HG02798 (cell line): Measurements from ENCODE around the gene RAB6C.
"Not testable (repeated sequence)": the region's sequence is repeated elsewhere in the genome, so short reads cannot be mapped to it uniquely, and the experiment has no call there.

Experiments used
- ATAC-seq: cut with Tn5 transposase; IDR thresholded peaks from one replicate; pipeline ENCODE4 v1.9.1; 2021; ENCODE audit warnings: mild to moderate bottlenecking; ENCODE audit not compliant: unreplicated experiment, poor library complexity

Gene RAB6C

GRCh38 chr2:129992415-129993006 is 13.0 kb downstream of the RAB6C start:
- not testable (repeated sequence) for ATAC-seq

- not testable (repeated sequence) for ATAC-seq
Measured at GRCh38 chr2:129993151-129993550, 13.7 kb downstream of the RAB6C start.

- ATAC-seq = not testable (repeated sequence)
Measured at GRCh38 chr2:129996657-129997237, 17.3 kb downstream of the RAB6C start.

- ATAC-seq = not testable (repeated sequence)
Measured at GRCh38 chr2:129998771-129999170, 19.3 kb downstream of the RAB6C start.

- not testable (repeated sequence) for ATAC-seq
Measured at GRCh38 chr2:130005862-130006261, 26.4 kb downstream of the RAB6C start.

- not testable (repeated sequence) for ATAC-seq
Measured at GRCh38 chr2:130016701-130017100, 37.2 kb downstream of the RAB6C start.

GRCh38 chr2:130019402-130019801 is 39.9 kb downstream of the RAB6C start:
- ATAC-seq = no peak

GRCh38 chr2:130020069-130020468 is 40.6 kb downstream of the RAB6C start:
- ATAC-seq = not testable (repeated sequence)

- not testable (repeated sequence) for ATAC-seq
Measured at GRCh38 chr2:130025931-130026330, 46.5 kb downstream of the RAB6C start.
